AG04450 (cell line): ENCODE measurements around the gene PAF1. TPM values are rescaled to one million over a fixed set of nuclear protein-coding genes. Genes with fewer than 3 reads are reported as not detected.

Experiments used
- CTCF ChIA-PET: fragments of 300-600, 350-600 bp; formaldehyde crosslinking; extraction: SDS; loops from one replicate; lab custom pipeline; 2022; ENCODE audit warnings: antibody characterized with exemption, inconsistent platforms; lab: Charles Lee
- POLR2A ChIA-PET: fragments of 350-600 bp; formaldehyde crosslinking; extraction: SDS; loops from one replicate; lab custom pipeline; 2021; ENCODE audit warnings: antibody characterized with exemption, inconsistent platforms; lab: Yijun Ruan, JAX
- DNase-seq: peaks from one replicate; pipeline ENCODE4 v3.0.0-alpha.2; 2011; ENCODE audit warnings: low read depth, low spot score
- H3K27ac ChIP-seq: one replicate; pipeline ENCODE4 v1.5.1; 2012; ENCODE audit warnings: low read depth, low read length, control low read depth
- H3K27me3 ChIP-seq: one replicate; pipeline ENCODE4 v1.6.0; 2012; ENCODE audit warnings: low read length; ENCODE audit not compliant: control insufficient read depth, insufficient read depth
- H3K4me3 ChIP-seq: 2 replicates; pipeline ENCODE4 v1.5.1; 2011; ENCODE audit warnings: mild to moderate bottlenecking, low read depth, low read length, control low read depth
- H3K9me3 ChIP-seq: 2 replicates; pipeline ENCODE4 v1.5.1; 2012; ENCODE audit warnings: low read length; ENCODE audit not compliant: control insufficient read depth, insufficient read depth
- CTCF ChIP-seq: IDR thresholded peaks from 2 replicates; pipeline ENCODE4 v1.5.1; 2011; ENCODE audit warnings: low read depth, low read length, control low read depth, inconsistent platforms
- polyA plus RNA-seq: library from polyadenylated mRNA; depleted of rRNA; stranded (reverse); fragments of >200 nt; gene quantifications from 2 replicates; pipeline ENCODE4 v1.2.3, GENCODE V29; 2011

PAF1 gene
- polyA plus RNA-seq, 1 experiment, result 60.5 TPM

DNA sequence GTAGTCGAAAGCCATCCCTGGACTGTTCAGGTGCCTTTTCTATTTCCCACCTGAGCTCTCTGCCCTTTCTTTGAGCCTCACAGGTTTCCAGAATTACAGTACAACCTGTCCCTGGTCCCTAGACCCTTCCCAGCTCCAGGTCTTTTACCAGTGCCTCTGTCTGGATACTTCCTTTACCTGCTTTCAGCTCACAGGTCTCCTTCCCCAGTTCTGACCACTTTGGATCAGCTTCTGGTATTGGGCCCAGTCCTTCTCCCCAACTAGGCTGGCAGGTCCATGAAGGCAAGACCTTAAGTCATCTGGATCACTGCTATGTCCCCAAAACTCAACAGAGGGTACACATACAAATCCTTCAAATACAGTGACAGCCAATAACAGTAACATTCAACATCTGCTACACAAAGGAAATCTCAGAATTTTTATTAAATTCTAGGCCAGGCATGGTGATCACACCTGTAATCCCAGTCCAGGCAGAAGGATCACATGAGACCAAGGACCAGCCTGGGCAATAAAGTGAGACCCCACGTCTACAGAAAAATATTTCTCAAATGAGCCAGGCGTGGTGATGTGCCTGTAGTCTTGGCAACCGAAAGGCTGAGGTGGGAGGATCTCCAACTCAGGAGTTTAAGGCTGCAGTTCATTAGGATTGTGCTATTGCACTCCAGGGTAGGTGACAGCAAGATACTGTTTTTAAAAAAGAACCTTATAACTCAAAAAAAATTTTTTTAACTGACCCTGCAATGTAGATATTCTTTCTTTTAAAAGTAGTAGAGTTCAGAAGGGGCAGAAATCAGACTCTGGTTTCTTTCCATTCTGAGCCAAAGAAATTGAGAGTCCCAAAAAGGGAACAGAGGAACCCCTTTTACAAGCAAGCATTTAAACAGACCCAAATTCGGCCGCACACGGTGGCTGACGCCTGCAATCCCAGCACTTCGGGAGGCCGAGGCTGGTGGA lies 43.5 kb upstream of the PAF1 start:
- no peaks in the 10 kb centered on the region for H3K9me3 ChIP-seq
- no peaks in the 10 kb centered on the region for H3K27me3 ChIP-seq
- peak overlapping the region; percentile 52 for H3K27ac ChIP-seq
- peak overlapping the region; percentile 99 for H3K4me3 ChIP-seq
- ChIA-PET POLR2A (interaction anchor here (0.7 to 1.9 kb wide), 9 partner anchors 9 to 62 kb away, joined by 3 to 44 read pairs (median 20); partner anchors contain the start of genes MED29, PAF1, PLEKHG2 and SUPT5H), CTCF (interaction anchor here (1.4 to 1.8 kb wide), 4 partner anchors 23 to 98 kb away, joined by 5 to 10 read pairs (median 8); partner anchors contain the start of genes EID2B and PLEKHG2)
- TF ChIP-seq CTCF, result no peak
- DNase-seq, result no peak

- no peak for DNase-seq
- no peaks in the 10 kb centered on the region for H3K9me3 ChIP-seq
- H3K27me3 ChIP-seq, result no peaks in the 10 kb centered on the region
- TF ChIP-seq CTCF, result no peak
- H3K4me3 ChIP-seq, result no peak overlapping the region
- ChIA-PET POLR2A (interaction anchor here (0.7 kb wide), 1 partner anchor 22 kb away, joined by 3 read pairs; the partner anchor contains the start of gene PLEKHG2), CTCF (interaction anchor here (0.5 to 0.6 kb wide), 2 partner anchors 333 to 1892 kb away, joined by 3 to 4 read pairs; no protein-coding TSS in a partner anchor)
- H3K27ac ChIP-seq, result peak overlapping the region; percentile 52
Measured at GRCh38 chr19:39433480-39434079, 42.7 kb upstream of the PAF1 start.

- peak overlapping the region; percentile 21 for H3K27ac ChIP-seq
- POLR2A ChIA-PET, result interaction anchor here (0.7 to 1.8 kb wide), 3 partner anchors 18 to 100 kb away, joined by 3 to 8 read pairs (median 4); partner anchors contain the start of genes MED29 and PAF1
- no peak for TF ChIP-seq CTCF
Measured at GRCh38 chr19:39432677-39433025, 41.7 kb upstream of the PAF1 start.

GRCh38 chr19:39430675-39431593 lies 40.0 kb upstream of the PAF1 start:
- 0 out of 2 replicates have a peak overlapping the region, but pooled peaks have one; percentile 3 for H3K4me3 ChIP-seq
- peak overlapping the region; percentile 99 for H3K27ac ChIP-seq
- H3K9me3 ChIP-seq, result no peaks in the 10 kb centered on the region
- H3K27me3 ChIP-seq, result no peaks in the 10 kb centered on the region
- ChIA-PET POLR2A (interaction anchor here (0.6 kb wide), 1 partner anchor 1942 kb away, joined by 3 read pairs; no protein-coding TSS in a partner anchor), CTCF (interaction anchor here (0.6 kb wide), 1 partner anchor 10 kb away, joined by 6 read pairs; no protein-coding TSS in a partner anchor)
- peak; percentile 85 for DNase-seq
- no peak for TF ChIP-seq CTCF

More at GRCh38 chr19:39432677-39433025, 41.7 kb upstream of the PAF1 start:
- Histone ChIP-seq H3K4me3 (no peak overlapping the region), H3K27me3 (no peaks in the 10 kb centered on the region), H3K9me3 (no peaks in the 10 kb centered on the region)
- CTCF ChIA-PET, result no interaction called here
- no peak for DNase-seq
